Measurements from ENCODE around the gene MARCKSL1.
"Not testable (repeated sequence)": the region's sequence is repeated elsewhere in the genome, so short reads cannot be mapped to it uniquely, and the experiment has no call there.

MARCKSL1 gene

DNA sequence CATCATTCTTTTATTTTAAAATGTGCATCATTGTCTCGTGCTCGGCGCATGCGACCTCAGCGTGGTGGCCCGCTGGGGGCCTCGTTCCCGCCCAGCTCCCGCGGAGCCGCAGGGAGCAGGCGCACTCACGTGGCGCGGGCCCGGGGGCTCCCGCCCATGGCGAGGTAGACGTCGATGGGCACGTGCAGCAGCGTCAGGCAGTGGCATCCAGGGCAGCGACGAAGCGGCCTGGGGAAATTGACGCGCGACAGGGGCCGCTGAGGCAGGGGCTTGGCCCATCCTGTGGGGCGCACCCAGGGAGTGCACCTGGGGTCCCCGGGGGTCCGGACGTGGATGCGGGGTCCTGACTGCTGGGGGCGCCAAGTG lies 25.3 kb upstream of the MARCKSL1 start:
- TF ChIP-seq, protein P1, sequence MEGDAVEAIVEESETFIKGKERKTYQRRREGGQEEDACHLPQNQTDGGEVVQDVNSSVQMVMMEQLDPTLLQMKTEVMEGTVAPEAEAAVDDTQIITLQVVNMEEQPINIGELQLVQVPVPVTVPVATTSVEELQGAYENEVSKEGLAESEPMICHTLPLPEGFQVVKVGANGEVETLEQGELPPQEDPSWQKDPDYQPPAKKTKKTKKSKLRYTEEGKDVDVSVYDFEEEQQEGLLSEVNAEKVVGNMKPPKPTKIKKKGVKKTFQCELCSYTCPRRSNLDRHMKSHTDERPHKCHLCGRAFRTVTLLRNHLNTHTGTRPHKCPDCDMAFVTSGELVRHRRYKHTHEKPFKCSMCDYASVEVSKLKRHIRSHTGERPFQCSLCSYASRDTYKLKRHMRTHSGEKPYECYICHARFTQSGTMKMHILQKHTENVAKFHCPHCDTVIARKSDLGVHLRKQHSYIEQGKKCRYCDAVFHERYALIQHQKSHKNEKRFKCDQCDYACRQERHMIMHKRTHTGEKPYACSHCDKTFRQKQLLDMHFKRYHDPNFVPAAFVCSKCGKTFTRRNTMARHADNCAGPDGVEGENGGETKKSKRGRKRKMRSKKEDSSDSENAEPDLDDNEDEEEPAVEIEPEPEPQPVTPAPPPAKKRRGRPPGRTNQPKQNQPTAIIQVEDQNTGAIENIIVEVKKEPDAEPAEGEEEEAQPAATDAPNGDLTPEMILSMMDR (IDR thresholded peaks at IDR 0.05; ENCODE audit: low read depth, low read length, missing control alignments), result no peak
- in situ Hi-C loops (cut with HindIII; ENCODE audit: low sequenced_read_pairs), result no loop called here
- no peak overlapping the region for H3K4me3 ChIP-seq (ENCODE audit: low read depth, low read length)
- DNase-seq (ENCODE audit: low read depth), result no peak

DNA sequence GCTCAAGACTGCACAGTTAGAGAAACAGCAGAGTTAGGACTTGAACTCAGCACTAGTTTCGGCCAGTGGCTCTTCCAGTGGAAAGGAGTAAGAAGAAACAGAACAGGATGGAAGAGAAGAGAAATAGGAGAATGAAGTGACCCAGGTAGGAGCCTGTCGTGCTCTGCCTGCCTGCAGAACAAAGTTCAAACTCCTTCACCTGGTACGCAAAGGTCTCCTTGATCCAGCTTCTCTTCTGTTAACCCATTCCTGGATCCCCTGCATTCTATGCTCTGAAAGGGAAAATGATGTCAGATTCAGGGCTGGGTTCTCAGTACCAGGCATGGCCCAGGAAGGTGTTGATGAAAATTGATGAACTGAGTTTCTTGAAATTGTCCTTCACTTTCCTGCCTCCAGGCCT lies 22.4 kb upstream of the MARCKSL1 start:
- in situ Hi-C loops (cut with HindIII; ENCODE audit: low sequenced_read_pairs), result no loop called here
- DNase-seq (ENCODE audit: low read depth), result no peak
- TF ChIP-seq, protein P1 (IDR thresholded peaks at IDR 0.05; ENCODE audit: low read depth, low read length, missing control alignments), result no peak
- H3K4me3 ChIP-seq (ENCODE audit: low read depth, low read length), result no peak overlapping the region

DNA sequence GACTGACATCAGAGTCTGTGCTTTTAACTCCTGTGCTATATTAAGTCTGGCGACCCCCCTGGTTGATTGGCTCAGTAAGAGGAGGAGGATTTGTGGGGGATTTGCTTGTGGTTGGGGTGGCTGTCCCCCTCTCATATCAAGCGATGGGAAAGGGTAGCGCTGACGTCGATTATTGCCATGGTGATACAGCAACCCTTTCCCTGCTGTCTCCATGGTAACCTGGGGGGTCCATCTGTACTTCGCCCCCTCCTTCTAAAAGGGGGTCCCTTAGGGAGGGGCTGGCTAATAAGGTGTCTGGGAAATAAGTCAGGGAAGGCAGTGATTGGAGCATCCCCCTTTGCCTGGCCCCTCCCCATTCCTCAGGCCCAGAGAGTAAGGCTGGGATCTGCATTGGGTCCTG lies 21.6 kb upstream of the MARCKSL1 start:
- in situ Hi-C loops (cut with HindIII; ENCODE audit: low sequenced_read_pairs), result no loop called here
- no peak overlapping the region for H3K4me3 ChIP-seq (ENCODE audit: low read depth, low read length)
- DNase-seq (ENCODE audit: low read depth), result no peak
- TF ChIP-seq, protein P1 (IDR thresholded peaks at IDR 0.05; ENCODE audit: low read depth, low read length, missing control alignments), result no peak

DNA sequence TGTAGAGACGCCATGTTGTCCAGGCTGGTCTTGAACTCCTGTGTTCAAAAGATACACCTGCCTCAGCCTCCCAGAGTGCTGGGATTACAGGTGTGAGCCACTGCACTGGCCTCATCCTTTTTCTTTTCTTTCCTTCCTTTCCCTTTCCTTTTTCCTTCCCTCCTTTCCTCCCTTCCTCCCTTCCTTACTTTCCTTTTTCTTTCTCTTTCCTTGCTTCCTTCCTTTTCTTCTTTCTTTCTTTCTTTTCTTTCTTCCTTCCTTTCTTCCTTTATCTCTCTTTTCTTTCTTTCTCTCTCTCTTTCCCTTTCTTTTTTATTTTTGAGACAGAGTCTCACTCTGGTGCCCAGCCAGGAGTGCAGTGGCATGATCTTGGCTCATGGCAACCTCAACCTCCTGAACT lies 20.4 kb upstream of the MARCKSL1 start:
- TF ChIP-seq, protein P1 (IDR thresholded peaks at IDR 0.05; ENCODE audit: low read depth, low read length, missing control alignments), result no peak
- in situ Hi-C loops (cut with HindIII; ENCODE audit: low sequenced_read_pairs), result no loop called here
- no peak for DNase-seq (ENCODE audit: low read depth)
- no peak overlapping the region for H3K4me3 ChIP-seq (ENCODE audit: low read depth, low read length)

DNA sequence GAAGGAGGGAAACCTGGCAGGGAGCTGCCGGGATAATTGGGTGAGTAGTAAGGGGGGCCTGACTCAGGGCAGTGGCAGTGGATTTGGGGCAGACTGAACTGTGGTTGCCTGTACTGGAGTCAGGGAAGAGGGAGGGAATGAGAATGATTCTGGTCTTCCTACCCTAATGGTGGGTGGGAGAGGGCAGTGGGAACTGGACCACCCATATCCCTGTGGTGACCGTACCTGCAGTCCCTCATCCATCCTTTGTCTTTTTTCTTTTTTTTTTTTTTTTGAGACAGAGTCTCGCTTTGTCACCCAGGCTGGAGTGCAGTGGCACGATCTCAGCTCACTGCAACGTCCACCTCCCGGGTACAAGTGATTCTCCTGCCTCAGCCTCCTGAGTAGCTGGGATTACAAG lies 19.7 kb upstream of the MARCKSL1 start:
- DNase-seq (ENCODE audit: low read depth); H3K4me3 ChIP-seq (ENCODE audit: low read depth, low read length); in situ Hi-C loops (cut with HindIII; ENCODE audit: low sequenced_read_pairs): not testable (repeated sequence)

DNA sequence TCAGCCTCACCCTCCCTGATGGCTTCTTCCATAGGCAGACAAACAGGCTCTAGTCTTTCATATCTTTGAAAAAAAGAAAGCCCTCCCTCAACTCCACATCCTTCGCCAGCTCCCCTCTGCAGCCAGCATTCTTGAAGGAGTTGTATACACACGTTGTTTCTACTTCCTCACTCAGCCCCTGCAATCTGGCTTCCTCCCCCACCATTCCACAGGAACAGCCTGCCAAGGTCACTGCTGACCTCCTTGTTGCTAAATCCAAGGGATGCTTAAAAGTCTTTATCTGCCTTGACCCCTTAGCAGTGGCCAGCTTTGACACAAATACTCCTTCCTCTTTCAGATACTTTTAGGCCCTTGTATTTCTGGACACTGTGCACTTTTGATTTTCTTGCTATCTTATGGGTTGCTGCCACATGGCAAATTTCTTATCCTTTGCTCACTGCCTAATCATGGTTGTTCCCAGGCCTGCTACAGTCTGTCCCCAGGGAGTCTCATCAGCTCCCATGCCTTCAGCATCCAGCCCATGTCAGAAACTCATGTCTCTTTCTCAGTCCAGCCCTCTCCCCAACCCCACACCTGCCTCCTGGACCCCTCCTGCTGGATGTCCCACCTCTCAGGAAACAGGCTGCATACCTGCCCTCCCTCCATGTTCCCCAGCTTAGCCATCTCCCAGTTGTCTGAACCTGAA lies 18.0 kb upstream of the MARCKSL1 start:
- in situ Hi-C loops (cut with HindIII; ENCODE audit: low sequenced_read_pairs), result no loop called here
- H3K4me3 ChIP-seq (ENCODE audit: low read depth, low read length), result no peak overlapping the region
- no peak for DNase-seq (ENCODE audit: low read depth)
- TF ChIP-seq, protein P1 (IDR thresholded peaks at IDR 0.05; ENCODE audit: low read depth, low read length, missing control alignments), result no peak

DNA sequence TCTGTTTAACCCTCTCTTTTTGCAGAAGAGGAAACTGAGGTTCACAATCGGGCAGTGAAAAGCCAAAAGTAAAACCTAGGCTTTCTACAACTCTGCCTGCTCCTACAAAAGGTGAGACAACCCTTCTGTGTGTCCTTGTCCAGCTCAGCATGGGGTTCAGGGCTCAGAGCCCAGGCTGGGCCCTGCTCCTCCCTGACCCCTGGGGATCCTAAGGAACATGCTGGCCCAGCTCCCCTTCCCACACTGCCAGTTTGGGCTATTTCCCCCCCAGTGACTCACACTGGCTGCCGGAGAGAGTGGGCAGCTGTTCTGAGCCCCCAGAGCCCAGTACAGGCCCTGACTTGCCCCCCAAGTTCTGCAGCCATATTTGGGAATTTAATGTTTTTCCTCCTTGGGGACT lies 17.4 kb upstream of the MARCKSL1 start:
- H3K4me3 ChIP-seq (ENCODE audit: low read depth, low read length), result no peak overlapping the region
- in situ Hi-C loops (cut with HindIII; ENCODE audit: low sequenced_read_pairs), result no loop called here
- no peak for DNase-seq (ENCODE audit: low read depth)
- TF ChIP-seq, protein P1 (IDR thresholded peaks at IDR 0.05; ENCODE audit: low read depth, low read length, missing control alignments), result no peak
